Stimulated activated naive CD8-positive, alpha-beta T cell treated with anti-CD3 and anti-CD28 coated beads, Interleukin-15, Interleukin-2, amounts not matched to agents 100 ng/mL and 50 ng/mL, for 24 hours (primary cell): Measurements from ENCODE around the gene CTPS2.
A peak's percentile ranks its signal among the peaks of the same experiment; 100 is the strongest.
"Not testable (repeated sequence)": the region's sequence is repeated elsewhere in the genome, so short reads cannot be mapped to it uniquely, and the experiment has no call there.

Experiments used
- H3K27ac Mint-ChIP-seq: one replicate; pipeline ENCODE4 v1.8.0; 2021; ENCODE audit warnings: mild to moderate bottlenecking, mixed read lengths
- H3K27me3 Mint-ChIP-seq: one replicate; pipeline ENCODE4 v1.8.0; 2021; ENCODE audit warnings: mixed read lengths
- H3K36me3 Mint-ChIP-seq: one replicate; pipeline ENCODE4 v1.8.0; 2021; ENCODE audit warnings: low read depth, mixed read lengths
- H3K4me1 Mint-ChIP-seq: one replicate; pipeline ENCODE4 v1.8.0; 2021; ENCODE audit warnings: low read depth, mixed read lengths
- H3K4me3 Mint-ChIP-seq: one replicate; pipeline ENCODE4 v1.8.0; 2021; ENCODE audit warnings: mild to moderate bottlenecking, mixed read lengths
- H3K9me3 Mint-ChIP-seq: one replicate; pipeline ENCODE4 v1.8.0; 2021; ENCODE audit warnings: mixed read lengths

Gene CTPS2

DNA sequence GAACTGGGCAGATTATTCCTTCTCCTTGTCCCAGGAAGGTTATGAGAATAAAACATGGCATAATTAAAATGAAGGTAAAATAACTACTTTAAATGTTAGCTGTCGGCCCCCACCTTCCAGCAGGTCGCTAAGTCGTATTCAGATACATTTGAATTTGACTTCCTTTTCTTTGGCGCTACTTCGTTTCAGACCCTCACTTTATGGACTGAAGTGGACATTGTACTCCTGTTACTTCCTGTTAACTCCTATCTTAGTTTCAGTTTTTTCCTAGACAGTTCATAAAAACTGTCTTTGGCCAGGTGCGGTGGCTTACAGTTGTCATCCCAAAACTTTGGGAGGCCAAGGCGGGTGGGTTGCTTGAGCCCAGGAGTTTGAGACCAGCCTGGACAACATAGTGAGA is 12.6 kb upstream of the CTPS2 start:
- peaks cover 25% of the 10 kb centered on the region for H3K4me1 Mint-ChIP-seq

DNA sequence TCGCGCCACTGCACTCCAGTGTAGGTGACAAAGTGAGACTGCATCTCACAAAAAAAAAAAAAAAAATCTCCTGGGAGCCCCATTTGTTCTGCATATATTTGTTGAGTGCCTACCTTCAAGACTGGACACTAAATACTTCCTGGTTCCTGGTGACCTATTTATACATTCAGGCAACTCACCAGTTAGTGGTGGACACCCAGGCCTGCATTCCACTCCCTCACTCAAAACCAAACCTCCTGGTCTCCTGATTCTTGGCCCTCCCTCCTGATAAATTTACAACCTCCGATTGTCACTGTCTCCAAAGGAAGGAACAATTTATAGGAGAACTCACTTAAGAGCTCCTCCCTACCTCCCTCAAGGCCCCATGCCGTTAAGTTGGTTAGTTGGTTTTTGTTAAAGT is 10.0 kb upstream of the CTPS2 start:
- Mint-ChIP-seq H3K27me3 (no peaks in the 10 kb centered on the region), H3K4me1 (peaks cover 32% of the 10 kb centered on the region), H3K27ac (no peak overlapping the region), H3K36me3 (peaks cover 10% of the 10 kb centered on the region), H3K9me3 (no peaks in the 10 kb centered on the region), H3K4me3 (no peak overlapping the region)

More for the DNA sequence above, 12.6 kb upstream of the CTPS2 start:
- H3K9me3 Mint-ChIP-seq = no peaks in the 10 kb centered on the region
- peaks cover 10% of the 10 kb centered on the region for H3K36me3 Mint-ChIP-seq
- H3K27ac Mint-ChIP-seq = no peak overlapping the region
- H3K27me3 Mint-ChIP-seq = no peaks in the 10 kb centered on the region
- H3K4me3 Mint-ChIP-seq = no peak overlapping the region

DNA sequence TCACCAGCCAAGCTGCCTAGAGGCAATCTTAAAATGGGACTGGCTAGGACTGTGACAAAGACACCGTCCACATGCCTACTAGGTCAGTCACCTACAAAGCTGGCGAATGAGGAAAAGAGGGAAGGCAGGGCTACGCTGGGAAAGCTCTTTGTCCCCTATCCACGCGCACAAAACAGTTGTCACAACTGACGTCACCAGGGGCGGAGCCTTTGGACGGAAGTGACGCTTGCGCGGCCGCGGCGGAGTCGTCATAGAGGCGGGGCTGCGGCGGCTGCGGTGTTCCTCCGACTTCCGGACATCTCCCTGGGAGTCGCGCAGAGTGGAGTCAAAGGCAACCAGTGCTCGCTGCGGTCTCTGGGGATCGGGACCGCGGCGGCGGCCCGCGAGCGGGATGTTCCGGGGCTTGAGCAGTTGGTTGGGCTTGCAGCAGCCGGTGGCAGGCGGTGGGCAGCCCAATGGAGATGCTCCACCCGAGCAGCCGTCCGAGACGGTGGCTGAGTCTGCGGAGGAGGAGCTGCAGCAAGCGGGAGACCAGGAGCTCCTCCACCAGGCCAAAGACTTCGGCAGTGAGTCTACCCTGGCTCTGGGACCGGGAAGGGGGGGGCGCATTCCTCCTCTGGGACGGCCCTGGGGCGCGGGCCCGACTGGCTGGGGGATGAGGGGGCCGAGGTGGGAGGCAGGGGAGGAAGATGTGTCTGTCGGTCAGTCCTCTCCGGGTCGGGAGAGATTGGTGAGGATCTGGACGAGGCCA is 7.0 kb upstream of the CTPS2 start, which contains the start of gene SYAP1:
TSS of gene SYAP1 (plus strand) at position 279 of the 751 bp plus-strand sequence. CDS start at position 392, 113 bp downstream.
- Mint-ChIP-seq H3K27me3 (no peaks in the 10 kb centered on the region), H3K4me1 (peaks cover 32% of the 10 kb centered on the region), H3K27ac (peak within 1 kb of the TSS; percentile 93), H3K4me3 (peak within 1 kb of the TSS; percentile 87), H3K9me3 (no peaks in the 10 kb centered on the region), H3K36me3 (peaks cover 6% of the 10 kb centered on the region)

DNA sequence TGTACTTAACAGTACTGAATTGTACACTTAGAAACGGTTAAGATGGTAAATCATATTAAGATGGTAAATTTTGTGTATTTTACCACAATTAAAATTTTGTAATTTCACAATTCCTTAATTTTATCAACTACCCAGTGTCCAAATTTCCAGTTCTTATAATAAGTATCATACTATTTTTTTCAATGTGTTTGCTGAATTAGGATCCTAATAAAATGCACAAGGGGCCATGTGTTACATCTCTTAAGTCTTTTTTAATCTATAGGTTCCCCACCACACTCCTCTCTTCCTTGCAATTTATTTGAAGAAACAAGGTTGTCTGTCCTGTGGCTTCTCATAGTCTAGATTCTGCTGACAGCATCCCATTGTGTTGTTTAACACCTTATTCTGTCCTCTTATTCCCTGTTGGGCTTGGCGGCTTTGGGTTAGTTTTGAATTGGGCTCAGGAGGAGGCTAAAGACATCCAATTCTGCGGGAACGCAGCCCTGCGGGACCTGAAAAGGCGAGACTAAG is 6.4 kb upstream of the CTPS2 start:
- Mint-ChIP-seq H3K4me3 (peak overlapping the region; percentile 87), H3K27ac (peak overlapping the region; percentile 93)

DNA sequence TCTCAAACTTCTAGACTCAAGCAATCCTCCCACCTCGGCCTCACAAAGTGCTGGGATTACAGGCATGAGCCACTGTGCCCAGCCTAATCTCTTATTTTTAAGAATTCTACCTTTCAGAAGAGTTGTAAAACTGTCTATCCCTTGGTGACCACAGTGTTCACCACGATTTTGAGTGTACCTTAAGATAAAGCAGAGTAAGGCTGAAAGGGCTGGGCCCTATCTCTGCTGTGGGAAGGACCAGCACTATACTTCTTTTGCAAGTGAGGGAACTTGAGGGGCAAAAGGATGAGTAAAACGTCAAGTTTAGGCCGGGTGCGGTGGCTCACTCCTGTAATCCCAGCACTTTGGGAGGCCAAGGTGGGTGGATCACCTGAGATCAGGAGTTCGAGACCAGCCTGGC is 4.0 kb upstream of the CTPS2 start:
- not testable (repeated sequence) for H3K27me3 Mint-ChIP-seq, H3K36me3 Mint-ChIP-seq, H3K4me3 Mint-ChIP-seq, H3K9me3 Mint-ChIP-seq, H3K27ac Mint-ChIP-seq
- peaks cover 29% of the 10 kb centered on the region for H3K4me1 Mint-ChIP-seq

More for the DNA sequence above, 6.4 kb upstream of the CTPS2 start:
- peaks cover 5% of the 10 kb centered on the region for H3K36me3 Mint-ChIP-seq
- H3K4me1 Mint-ChIP-seq = peaks cover 32% of the 10 kb centered on the region
- no peaks in the 10 kb centered on the region for H3K27me3 Mint-ChIP-seq
- H3K9me3 Mint-ChIP-seq = no peaks in the 10 kb centered on the region

DNA sequence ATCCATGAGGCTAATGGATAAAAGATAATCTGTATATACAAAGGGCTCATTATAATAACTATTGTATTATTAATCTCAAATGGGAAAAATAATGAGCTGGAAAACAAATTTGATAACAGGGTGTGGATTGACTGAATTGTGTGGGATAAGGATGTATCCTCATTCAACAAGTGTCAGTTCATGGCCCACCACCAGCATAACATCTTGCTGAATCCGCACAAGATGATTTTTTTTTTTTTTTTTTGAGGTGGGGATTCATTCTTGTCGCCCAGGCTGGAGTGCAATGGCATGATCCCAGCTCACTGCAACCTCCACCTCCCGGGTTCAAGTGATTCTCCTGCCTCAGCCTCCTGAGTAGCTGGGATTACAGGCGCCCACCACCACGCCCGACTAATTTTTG is 3.2 kb upstream of the CTPS2 start:
- H3K4me1 Mint-ChIP-seq = peaks cover 29% of the 10 kb centered on the region
- H3K27ac Mint-ChIP-seq = not testable (repeated sequence)

DNA sequence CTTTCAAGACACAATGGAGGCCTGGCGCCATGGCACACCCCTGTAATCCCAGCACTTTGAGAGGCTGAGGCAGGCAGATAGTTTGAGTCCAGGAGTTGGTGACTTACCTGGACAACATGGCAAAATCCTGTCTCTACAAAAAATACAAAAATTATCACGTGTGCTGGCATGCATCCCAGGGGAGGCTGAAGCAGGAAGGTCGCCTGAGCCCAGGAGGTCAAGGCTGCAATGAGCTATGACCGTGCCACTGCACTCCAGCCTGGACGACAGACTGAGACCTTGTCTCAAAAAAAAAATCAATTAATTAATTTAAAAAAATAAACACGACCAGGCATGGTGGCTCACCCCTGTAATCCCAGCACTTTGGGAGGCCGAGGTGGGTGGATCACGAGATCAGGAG is 2.0 kb upstream of the CTPS2 start:
- no peaks in the 10 kb centered on the region for H3K36me3 Mint-ChIP-seq
- no peaks in the 10 kb centered on the region for H3K9me3 Mint-ChIP-seq
- H3K27me3 Mint-ChIP-seq = no peaks in the 10 kb centered on the region
- peaks cover 24% of the 10 kb centered on the region for H3K4me1 Mint-ChIP-seq
- no peak overlapping the region for H3K27ac Mint-ChIP-seq
- H3K4me3 Mint-ChIP-seq = peak overlapping the region; percentile 10

More for the DNA sequence above, 3.2 kb upstream of the CTPS2 start:
- H3K27me3 Mint-ChIP-seq, H3K9me3 Mint-ChIP-seq, H3K36me3 Mint-ChIP-seq, H3K4me3 Mint-ChIP-seq: not testable (repeated sequence)

DNA sequence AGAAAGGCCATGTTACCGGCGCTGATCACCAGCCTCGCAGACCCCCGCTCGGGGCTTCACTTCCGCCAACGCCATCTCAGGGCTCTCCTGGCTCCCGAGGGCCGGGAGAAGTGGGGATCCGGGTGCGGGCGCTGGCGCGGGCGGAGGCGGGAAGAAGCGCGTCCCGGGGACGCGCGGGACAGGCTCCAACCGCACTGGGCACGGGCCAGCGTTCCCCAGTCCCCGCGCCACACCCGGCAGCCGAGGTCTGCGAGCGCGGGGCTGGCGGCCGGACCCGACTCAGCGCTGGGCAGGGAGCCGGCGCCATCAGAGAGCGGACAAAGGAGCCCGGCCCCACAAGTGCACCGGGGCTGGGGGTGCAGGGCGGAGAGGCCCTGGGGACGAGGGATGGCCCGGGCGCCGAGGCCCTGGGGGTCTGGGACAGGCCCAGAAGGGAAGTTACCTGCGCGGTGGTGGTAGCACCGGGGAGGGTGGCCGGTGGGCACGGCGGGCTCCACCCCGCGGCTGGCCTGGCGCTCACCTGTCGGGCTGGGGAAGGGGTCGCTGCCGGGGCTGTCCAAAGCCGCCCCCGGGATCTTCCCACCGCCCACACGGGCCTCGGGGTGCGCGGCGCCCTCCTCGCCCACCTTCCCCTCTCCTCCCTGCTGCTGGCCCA is 449 bp downstream of the CTPS2 start:
- H3K4me3 Mint-ChIP-seq = peak overlapping the region; percentile 85
- H3K9me3 Mint-ChIP-seq = no peaks in the 10 kb centered on the region
- H3K4me1 Mint-ChIP-seq = peaks cover 19% of the 10 kb centered on the region
- peak overlapping the region; percentile 88 for H3K27ac Mint-ChIP-seq
- no peaks in the 10 kb centered on the region for H3K36me3 Mint-ChIP-seq
- no peaks in the 10 kb centered on the region for H3K27me3 Mint-ChIP-seq

DNA sequence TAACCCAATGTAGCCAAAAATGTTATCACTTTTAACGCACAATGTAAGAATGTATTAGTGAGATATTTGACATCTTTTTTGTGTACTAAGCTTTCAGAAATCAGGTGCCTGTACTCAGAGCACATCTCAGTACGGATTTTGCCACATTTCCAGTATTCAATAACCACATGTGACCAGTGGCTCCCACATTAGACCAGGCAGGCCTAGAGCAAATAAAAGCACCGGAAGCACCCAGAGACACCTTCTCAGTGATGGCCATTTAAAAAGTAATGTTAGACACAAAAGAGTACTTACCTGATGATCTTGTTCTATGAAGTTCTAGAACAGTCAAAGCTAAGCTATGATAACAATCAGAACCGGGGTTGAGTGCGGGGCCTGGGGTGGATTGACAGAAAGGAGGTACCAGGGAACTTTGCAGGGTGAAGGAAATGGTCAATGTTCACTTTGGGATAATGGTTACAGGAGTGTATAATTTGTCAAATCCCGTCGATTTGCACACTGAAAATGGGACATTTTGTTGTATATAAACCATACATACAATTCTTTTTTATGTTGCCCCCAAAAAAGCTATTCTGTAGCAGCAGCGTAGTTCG is 1.2 kb downstream of the CTPS2 start:
- no peaks in the 10 kb centered on the region for H3K36me3 Mint-ChIP-seq
- H3K4me3 Mint-ChIP-seq = peak overlapping the region; percentile 78
- peak overlapping the region; percentile 77 for H3K27ac Mint-ChIP-seq
- H3K27me3 Mint-ChIP-seq = no peaks in the 10 kb centered on the region
- no peaks in the 10 kb centered on the region for H3K9me3 Mint-ChIP-seq
- peaks cover 19% of the 10 kb centered on the region for H3K4me1 Mint-ChIP-seq

DNA sequence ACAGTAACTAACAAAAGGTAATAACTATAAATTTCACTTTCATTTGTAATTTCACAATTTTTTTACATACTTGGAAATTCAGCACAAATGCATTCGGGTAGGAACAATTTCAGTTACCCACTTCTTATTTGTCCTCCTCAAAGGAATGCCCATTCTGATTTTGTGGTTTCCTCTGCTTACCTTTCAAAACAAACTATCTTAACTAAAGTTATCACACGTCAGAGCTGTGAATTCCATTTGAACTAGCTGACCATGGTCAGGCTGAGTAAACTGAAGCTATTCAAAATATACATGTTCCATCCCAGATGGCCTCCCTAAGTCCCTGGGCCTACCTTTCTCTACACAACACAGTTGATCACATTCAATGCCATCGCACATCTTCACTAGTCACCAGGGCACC is 4.5 kb downstream of the CTPS2 start:
- Mint-ChIP-seq H3K36me3 (no peaks in the 10 kb centered on the region), H3K4me1 (peaks cover 16% of the 10 kb centered on the region), H3K4me3 (no peak overlapping the region), H3K27ac (no peak overlapping the region), H3K9me3 (no peaks in the 10 kb centered on the region), H3K27me3 (no peaks in the 10 kb centered on the region)

DNA sequence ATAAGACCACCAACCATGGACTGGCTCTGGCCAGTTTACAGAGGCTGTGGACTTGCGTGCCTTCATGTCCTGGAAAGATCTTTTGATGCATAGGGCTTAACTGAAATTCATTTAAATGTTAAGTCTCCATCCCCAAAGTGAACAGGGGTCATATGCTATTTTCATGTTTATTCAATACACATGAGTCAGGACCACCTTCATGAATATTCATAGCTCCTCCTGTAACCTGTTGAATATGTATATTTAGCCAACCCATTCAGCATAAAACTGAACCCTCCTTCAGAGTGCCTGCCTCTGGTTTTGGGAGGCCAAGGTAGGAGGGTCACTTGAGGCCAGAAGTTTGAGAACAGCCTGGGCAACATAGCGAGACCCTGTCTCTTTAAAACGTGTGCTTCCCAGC is 7.1 kb downstream of the CTPS2 start:
- Mint-ChIP-seq H3K4me1 (no peaks in the 10 kb centered on the region), H3K27me3 (no peaks in the 10 kb centered on the region), H3K36me3 (peaks cover 4% of the 10 kb centered on the region), H3K27ac (no peak overlapping the region), H3K4me3 (no peak overlapping the region), H3K9me3 (no peaks in the 10 kb centered on the region)

DNA sequence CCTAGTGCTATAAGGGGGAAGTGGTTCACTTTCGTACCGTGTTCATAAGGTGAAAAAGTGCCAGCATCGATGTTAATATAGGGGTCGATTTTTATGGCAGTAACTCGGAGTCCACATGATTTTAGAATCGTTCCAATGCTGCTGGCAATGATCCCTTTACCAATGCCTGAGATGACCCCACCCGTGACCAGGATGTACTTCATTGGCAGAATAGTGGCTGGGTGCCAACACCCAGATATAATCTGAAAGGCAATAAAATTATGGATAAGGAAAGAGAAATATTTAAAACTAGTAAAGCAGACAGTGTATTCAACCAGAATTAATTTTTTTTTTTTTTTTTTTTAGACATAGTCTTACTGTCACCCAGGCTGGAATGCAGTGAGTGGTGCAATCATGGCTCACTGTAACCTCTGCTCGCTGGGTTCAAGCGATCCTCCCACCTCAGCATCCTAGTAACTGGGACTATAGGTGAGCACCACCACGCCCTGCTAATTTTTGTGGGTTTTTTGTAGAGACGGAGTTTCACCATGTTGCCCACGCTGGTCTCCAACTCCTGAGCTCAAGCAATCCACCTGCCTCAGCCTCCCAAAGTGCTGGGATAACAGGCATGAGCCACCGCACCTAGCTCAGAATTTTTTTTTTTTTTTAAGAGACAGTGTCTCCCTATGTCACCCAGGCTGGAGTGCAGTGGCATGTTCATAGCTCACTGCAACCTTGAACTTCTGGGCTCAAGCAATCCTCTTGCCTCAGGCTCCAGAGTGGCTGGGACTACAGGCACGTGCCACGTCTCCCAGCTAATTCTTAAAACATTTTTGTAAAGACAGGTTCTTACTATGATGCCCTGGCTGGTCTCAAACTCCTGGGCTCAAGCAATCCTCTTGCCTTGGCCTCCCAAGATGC is 9.5 kb downstream of the CTPS2 start:
- H3K4me1 Mint-ChIP-seq = no peaks in the 10 kb centered on the region
- H3K27ac Mint-ChIP-seq = no peak overlapping the region
- H3K9me3 Mint-ChIP-seq = no peaks in the 10 kb centered on the region
- H3K36me3 Mint-ChIP-seq = peaks cover 4% of the 10 kb centered on the region
- H3K27me3 Mint-ChIP-seq = no peaks in the 10 kb centered on the region
- no peak overlapping the region for H3K4me3 Mint-ChIP-seq

DNA sequence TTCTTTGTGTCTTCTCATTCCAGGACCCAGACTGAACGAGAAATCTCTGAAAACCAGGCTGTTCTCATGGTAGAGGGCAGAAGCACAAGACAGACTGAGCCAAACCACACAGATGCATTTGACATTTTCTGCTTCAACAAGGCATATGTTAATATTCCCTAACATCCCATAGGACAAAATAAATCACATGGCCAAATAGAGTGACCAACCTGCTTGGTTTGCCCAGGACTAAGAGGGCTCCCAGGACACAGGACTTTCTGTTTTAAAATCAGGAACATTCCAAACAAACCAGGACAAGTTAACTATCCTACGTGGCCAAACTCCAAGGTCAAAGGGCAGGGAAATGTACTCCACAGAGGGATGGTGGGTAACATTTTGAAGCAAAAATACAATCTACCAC is 11.7 kb downstream of the CTPS2 start:
- Mint-ChIP-seq H3K27ac (no peak overlapping the region), H3K4me3 (no peak overlapping the region)

DNA sequence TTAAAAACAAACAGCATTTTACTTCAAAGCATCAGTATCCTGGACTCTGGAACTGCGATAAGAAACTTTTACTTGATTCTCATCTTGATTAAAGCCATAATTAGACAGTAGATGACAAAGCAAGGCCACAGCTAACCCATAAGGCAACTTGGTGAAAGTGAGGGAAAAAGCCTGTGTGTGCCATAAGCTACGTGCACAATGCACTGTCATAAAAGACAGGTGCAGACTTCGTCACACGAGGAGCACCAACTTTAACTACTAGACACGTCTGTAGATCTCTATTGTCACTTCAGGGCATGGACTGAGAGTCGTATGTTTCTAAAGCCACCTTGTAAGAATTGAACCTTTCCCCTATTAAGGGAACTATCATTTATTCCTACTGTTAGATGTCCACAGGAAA is 13.1 kb downstream of the CTPS2 start:
- H3K36me3 Mint-ChIP-seq = peaks cover 4% of the 10 kb centered on the region
- H3K9me3 Mint-ChIP-seq = no peaks in the 10 kb centered on the region
- no peak overlapping the region for H3K27ac Mint-ChIP-seq
- H3K4me3 Mint-ChIP-seq = no peak overlapping the region
- H3K4me1 Mint-ChIP-seq = no peaks in the 10 kb centered on the region
- H3K27me3 Mint-ChIP-seq = no peaks in the 10 kb centered on the region

More for the DNA sequence above, 11.7 kb downstream of the CTPS2 start:
- no peaks in the 10 kb centered on the region for H3K4me1 Mint-ChIP-seq
- no peaks in the 10 kb centered on the region for H3K27me3 Mint-ChIP-seq
- H3K9me3 Mint-ChIP-seq = no peaks in the 10 kb centered on the region
- peaks cover 4% of the 10 kb centered on the region for H3K36me3 Mint-ChIP-seq
